Measurements from ENCODE around the gene MN1.

The MN1 gene

DNA sequence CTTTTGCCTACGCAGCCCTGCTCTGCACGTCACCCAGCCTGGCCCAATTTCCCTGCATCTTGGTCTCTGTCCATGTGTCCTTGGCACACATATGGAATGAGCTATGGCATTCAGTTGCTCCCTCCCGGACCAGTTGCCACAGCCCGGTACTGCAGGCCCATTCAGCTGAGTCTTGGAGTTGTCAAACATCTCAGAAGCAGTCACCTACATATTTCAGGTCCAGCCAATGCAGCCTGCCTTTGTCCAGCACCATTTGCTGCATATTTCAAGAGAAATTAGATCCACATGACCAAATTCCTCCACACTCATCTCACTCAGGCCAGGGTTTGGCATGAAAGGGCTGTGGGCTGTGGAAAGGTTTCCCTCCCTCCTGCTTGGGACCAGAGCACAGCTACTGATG, 76.8 kb downstream of the MN1 start:
- Histone ChIP-seq H3K27me3 (ENCODE audit: control insufficient read depth in 1 of 2, insufficient read depth in 2 of 2, low read length in 2 of 2) (no peaks in the 10 kb centered on the region), H3K36me3 (ENCODE audit: insufficient read depth, low read length) (no peaks in the 10 kb centered on the region), H3K4me3 (ENCODE audit: low read depth in 1 of 2, low read length in 2 of 2) (no peak overlapping the region), H3K9me3 (ENCODE audit: low read length) (no peaks in the 10 kb centered on the region), H3K4me1 (ENCODE audit: insufficient read depth, low read length) (peaks cover 2% of the 10 kb centered on the region), H3K9ac (ENCODE audit: low read length) (no peak overlapping the region), H3K27ac (ENCODE audit: low read depth, low read length) (no peak overlapping the region)

DNA sequence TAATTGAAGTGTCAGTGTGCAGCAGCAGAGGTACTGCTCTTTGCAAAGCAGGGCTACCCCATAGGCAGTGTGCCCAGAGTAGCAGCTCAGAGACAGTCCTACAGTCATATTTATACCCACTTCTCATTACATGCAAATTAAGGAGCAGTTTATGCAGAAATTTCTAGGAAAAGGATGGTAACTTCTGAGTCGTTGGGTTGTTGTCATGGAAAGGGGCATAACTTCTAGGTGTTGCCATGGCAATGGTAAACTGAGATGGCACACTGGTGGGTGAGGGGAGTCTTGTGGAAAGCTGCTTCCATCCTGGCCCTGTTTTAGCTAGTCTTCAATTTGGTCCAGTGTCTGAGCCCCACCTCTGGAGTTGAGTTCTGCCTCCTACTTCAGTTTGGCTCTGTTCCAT, 77.4 kb downstream of the MN1 start:
- Histone ChIP-seq H3K9ac (ENCODE audit: low read length) (no peak overlapping the region), H3K9me3 (ENCODE audit: low read length) (no peaks in the 10 kb centered on the region), H3K36me3 (ENCODE audit: insufficient read depth, low read length) (no peaks in the 10 kb centered on the region), H3K4me3 (ENCODE audit: low read depth in 1 of 2, low read length in 2 of 2) (no peak overlapping the region), H3K27ac (ENCODE audit: low read depth, low read length) (no peak overlapping the region), H3K27me3 (ENCODE audit: control insufficient read depth in 1 of 2, insufficient read depth in 2 of 2, low read length in 2 of 2) (no peaks in the 10 kb centered on the region), H3K4me1 (ENCODE audit: insufficient read depth, low read length) (peaks cover 7% of the 10 kb centered on the region)

DNA sequence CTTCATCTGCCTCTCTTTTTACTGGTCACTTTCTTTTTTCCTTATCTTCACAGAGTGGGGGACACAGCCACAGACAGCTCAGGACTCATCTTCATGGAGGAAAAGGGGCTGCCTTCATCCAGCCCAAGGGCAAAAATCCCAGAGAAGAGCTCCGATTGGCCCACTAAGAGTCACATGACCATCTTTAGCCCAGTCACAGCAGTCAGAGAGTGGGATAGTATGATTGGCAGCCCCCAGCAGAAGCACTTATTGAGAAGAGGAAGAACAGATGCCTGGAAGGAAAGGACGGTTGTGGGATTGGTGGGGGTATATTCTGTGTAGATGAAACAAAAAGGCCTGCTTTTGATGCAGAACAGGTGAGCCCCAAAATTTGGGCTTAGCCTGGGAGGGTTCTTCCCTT, 77.8 kb downstream of the MN1 start:
- H3K4me1 ChIP-seq (ENCODE audit: insufficient read depth, low read length): peaks cover 12% of the 10 kb centered on the region
- H3K4me3 ChIP-seq (ENCODE audit: low read depth in 1 of 2, low read length in 2 of 2): no peak overlapping the region
- no peaks in the 10 kb centered on the region for H3K9me3 ChIP-seq (ENCODE audit: low read length)
- no peak overlapping the region for H3K9ac ChIP-seq (ENCODE audit: low read length)
- H3K27ac ChIP-seq (ENCODE audit: low read depth, low read length): no peak overlapping the region
- H3K27me3 ChIP-seq (ENCODE audit: control insufficient read depth in 1 of 2, insufficient read depth in 2 of 2, low read length in 2 of 2): no peaks in the 10 kb centered on the region
- no peaks in the 10 kb centered on the region for H3K36me3 ChIP-seq (ENCODE audit: insufficient read depth, low read length)

- Histone ChIP-seq H3K27ac (ENCODE audit: low read depth, low read length) (no peak overlapping the region), H3K4me1 (ENCODE audit: insufficient read depth, low read length) (peaks cover 16% of the 10 kb centered on the region), H3K9ac (ENCODE audit: low read length) (no peak overlapping the region), H3K36me3 (ENCODE audit: insufficient read depth, low read length) (no peaks in the 10 kb centered on the region), H3K4me3 (ENCODE audit: low read depth in 1 of 2, low read length in 2 of 2) (no peak overlapping the region), H3K27me3 (ENCODE audit: control insufficient read depth in 1 of 2, insufficient read depth in 2 of 2, low read length in 2 of 2) (no peaks in the 10 kb centered on the region), H3K9me3 (ENCODE audit: low read length) (no peaks in the 10 kb centered on the region)
Observed at GRCh38 chr22:27723158-27723557, 78.4 kb downstream of the MN1 start.

GRCh38 chr22:27720860-27721259, 80.7 kb downstream of the MN1 start:
- Histone ChIP-seq H3K4me3 (ENCODE audit: low read depth in 1 of 2, low read length in 2 of 2) (no peak overlapping the region), H3K9ac (ENCODE audit: low read length) (no peak overlapping the region), H3K27ac (ENCODE audit: low read depth, low read length) (no peak overlapping the region), H3K27me3 (ENCODE audit: control insufficient read depth in 1 of 2, insufficient read depth in 2 of 2, low read length in 2 of 2) (no peaks in the 10 kb centered on the region), H3K36me3 (ENCODE audit: insufficient read depth, low read length) (no peaks in the 10 kb centered on the region), H3K4me1 (ENCODE audit: insufficient read depth, low read length) (peaks cover 16% of the 10 kb centered on the region), H3K9me3 (ENCODE audit: low read length) (no peaks in the 10 kb centered on the region)

DNA sequence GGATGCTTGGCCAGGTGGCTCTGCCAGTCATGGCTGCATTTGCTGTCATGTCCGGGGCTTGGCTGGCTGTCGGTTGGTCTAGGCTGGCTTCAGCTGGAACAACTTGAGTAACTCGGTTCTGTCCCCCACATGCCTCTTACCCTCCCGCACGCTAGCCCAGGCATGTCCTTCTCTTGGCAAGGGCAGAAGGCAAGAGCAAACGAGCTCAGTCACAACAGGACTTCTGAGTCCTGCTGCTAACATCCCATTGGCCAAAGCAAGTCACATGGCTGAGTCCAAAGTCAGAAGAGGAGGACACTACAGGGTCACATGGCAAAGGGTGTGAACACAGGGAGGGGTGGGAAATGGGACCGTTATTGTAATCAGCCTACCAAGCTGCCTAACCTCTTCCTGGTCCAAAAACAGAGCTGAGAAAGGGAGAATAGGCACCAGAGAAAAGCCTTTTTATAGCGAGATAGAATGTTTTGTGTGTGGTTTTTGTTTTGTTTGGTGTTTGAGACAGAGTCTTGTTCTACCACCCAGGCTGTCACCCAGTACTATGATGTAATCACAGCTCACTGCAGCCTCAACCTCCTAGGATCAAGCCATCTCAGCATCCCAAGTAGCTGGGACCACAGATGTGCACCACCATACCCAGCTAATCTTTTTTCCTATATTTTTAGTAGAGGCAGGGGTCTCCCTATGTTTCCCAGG, 81.9 kb downstream of the MN1 start:
- H3K36me3 ChIP-seq (ENCODE audit: insufficient read depth, low read length): no peaks in the 10 kb centered on the region
- no peak overlapping the region for H3K27ac ChIP-seq (ENCODE audit: low read depth, low read length)
- peaks cover 16% of the 10 kb centered on the region for H3K4me1 ChIP-seq (ENCODE audit: insufficient read depth, low read length)
- no peak overlapping the region for H3K4me3 ChIP-seq (ENCODE audit: low read depth in 1 of 2, low read length in 2 of 2)
- no peaks in the 10 kb centered on the region for H3K9me3 ChIP-seq (ENCODE audit: low read length)
- no peak overlapping the region for H3K9ac ChIP-seq (ENCODE audit: low read length)
- no peaks in the 10 kb centered on the region for H3K27me3 ChIP-seq (ENCODE audit: control insufficient read depth in 1 of 2, insufficient read depth in 2 of 2, low read length in 2 of 2)

GRCh38 chr22:27719036-27719347, 82.6 kb downstream of the MN1 start:
- no peaks in the 10 kb centered on the region for H3K9me3 ChIP-seq (ENCODE audit: low read length)
- no peak overlapping the region for H3K4me3 ChIP-seq (ENCODE audit: low read depth in 1 of 2, low read length in 2 of 2)
- H3K27me3 ChIP-seq (ENCODE audit: control insufficient read depth in 1 of 2, insufficient read depth in 2 of 2, low read length in 2 of 2): no peaks in the 10 kb centered on the region
- no peak overlapping the region for H3K9ac ChIP-seq (ENCODE audit: low read length)
- H3K36me3 ChIP-seq (ENCODE audit: insufficient read depth, low read length): no peaks in the 10 kb centered on the region
- H3K4me1 ChIP-seq (ENCODE audit: insufficient read depth, low read length): peaks cover 16% of the 10 kb centered on the region
- no peak overlapping the region for H3K27ac ChIP-seq (ENCODE audit: low read depth, low read length)

GRCh38 chr22:27718186-27719035, 83.1 kb downstream of the MN1 start:
- no peak overlapping the region for H3K27ac ChIP-seq (ENCODE audit: low read depth, low read length)
- H3K4me3 ChIP-seq (ENCODE audit: low read depth in 1 of 2, low read length in 2 of 2): peak overlapping the region in 1 of 2 donors; percentile 5
- H3K9ac ChIP-seq (ENCODE audit: low read length): no peak overlapping the region
- H3K9me3 ChIP-seq (ENCODE audit: low read length): no peaks in the 10 kb centered on the region
- no peaks in the 10 kb centered on the region for H3K36me3 ChIP-seq (ENCODE audit: insufficient read depth, low read length)
- H3K4me1 ChIP-seq (ENCODE audit: insufficient read depth, low read length): peaks cover 16% of the 10 kb centered on the region
- H3K27me3 ChIP-seq (ENCODE audit: control insufficient read depth in 1 of 2, insufficient read depth in 2 of 2, low read length in 2 of 2): no peaks in the 10 kb centered on the region

DNA sequence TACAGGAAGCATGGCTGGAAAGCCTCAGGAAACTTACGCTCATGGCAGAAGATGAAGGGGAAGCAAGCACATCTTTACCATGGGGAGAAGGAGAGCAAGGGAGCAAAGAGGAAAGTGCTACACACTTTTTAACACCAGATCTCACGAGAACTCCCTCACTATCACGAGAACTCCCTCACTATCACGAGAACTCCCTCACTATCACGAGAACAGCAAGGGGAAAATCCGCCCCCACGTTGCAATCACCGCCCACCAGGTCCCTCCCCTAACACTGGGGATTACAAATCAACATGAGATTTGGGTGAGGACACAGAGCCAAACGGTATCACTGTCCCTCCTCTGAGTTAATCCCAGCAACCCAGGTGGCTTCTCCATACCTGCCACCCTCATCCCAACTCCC, 84.5 kb downstream of the MN1 start:
- no peak overlapping the region for H3K27ac ChIP-seq (ENCODE audit: low read depth, low read length)
- no peaks in the 10 kb centered on the region for H3K9me3 ChIP-seq (ENCODE audit: low read length)
- H3K36me3 ChIP-seq (ENCODE audit: insufficient read depth, low read length): no peaks in the 10 kb centered on the region
- no peaks in the 10 kb centered on the region for H3K27me3 ChIP-seq (ENCODE audit: control insufficient read depth in 1 of 2, insufficient read depth in 2 of 2, low read length in 2 of 2)
- peaks cover 16% of the 10 kb centered on the region for H3K4me1 ChIP-seq (ENCODE audit: insufficient read depth, low read length)
- no peak overlapping the region for H3K9ac ChIP-seq (ENCODE audit: low read length)
- H3K4me3 ChIP-seq (ENCODE audit: low read depth in 1 of 2, low read length in 2 of 2): no peak overlapping the region

DNA sequence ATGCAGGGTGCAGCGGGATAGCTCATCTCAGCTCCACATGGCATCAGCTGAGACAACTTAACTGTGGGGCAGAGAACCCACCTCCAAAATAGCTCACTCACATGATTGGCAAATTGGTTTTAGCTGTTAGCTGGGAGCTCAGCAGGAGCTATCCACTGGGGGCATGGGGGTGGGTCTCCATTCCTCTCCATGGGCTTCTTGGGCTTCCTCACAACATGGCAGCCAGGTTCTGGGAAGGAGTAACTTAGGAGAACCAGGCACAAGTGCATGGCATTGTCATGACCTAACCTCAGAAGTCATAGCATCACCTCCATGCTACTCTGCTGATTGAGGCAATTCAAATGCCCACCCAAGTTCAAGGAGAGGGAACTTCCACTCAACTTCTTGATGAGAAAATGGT, 85.5 kb downstream of the MN1 start:
- no peaks in the 10 kb centered on the region for H3K36me3 ChIP-seq (ENCODE audit: insufficient read depth, low read length)
- H3K27me3 ChIP-seq (ENCODE audit: control insufficient read depth in 1 of 2, insufficient read depth in 2 of 2, low read length in 2 of 2): no peaks in the 10 kb centered on the region
- H3K4me1 ChIP-seq (ENCODE audit: insufficient read depth, low read length): peaks cover 16% of the 10 kb centered on the region
- no peaks in the 10 kb centered on the region for H3K9me3 ChIP-seq (ENCODE audit: low read length)
- H3K4me3 ChIP-seq (ENCODE audit: low read depth in 1 of 2, low read length in 2 of 2): no peak overlapping the region
- no peak overlapping the region for H3K9ac ChIP-seq (ENCODE audit: low read length)
- no peak overlapping the region for H3K27ac ChIP-seq (ENCODE audit: low read depth, low read length)

DNA sequence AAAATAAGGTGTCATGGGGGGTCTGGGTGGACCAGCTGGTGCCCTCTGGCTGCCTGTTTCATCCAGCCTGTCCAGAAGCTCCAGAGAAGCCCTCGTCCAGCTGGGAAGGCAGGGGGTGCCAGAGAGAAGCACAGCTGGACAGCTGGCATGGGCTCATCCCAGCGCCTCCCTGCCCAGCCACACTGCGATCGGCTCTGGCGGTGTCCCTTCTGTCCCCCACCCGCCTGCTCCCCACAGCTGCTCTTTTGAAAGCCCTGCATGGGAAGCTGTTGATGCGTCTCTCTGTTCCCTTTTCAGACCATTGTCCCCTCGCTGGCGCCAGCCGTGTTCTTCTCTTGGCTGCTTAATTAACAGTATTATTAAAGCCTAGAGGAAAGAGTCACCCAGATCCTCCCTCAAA, 86.5 kb downstream of the MN1 start:
- no peak overlapping the region for H3K27ac ChIP-seq (ENCODE audit: low read depth, low read length)

DNA sequence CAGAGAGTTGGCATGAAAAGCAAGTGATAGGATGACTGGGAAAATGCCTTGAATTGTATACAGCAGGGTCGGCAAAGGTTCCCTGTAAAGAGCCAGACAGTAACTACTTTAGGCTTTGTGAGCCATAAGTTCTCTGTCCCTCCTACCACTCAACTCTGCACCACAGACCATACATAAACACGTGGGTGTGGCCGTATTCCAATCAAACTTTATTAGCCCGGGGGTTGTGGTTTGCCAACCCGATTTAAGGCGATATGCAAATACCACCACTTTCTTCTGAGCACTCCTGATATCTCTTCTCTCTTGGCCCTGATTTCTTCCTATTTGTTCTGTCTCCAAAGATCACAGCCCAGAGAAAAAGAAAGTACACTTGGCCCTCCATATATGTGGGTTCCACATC, 87.5 kb downstream of the MN1 start:
- no peaks in the 10 kb centered on the region for H3K9me3 ChIP-seq (ENCODE audit: low read length)
- H3K4me3 ChIP-seq (ENCODE audit: low read depth in 1 of 2, low read length in 2 of 2): no peak overlapping the region
- no peak overlapping the region for H3K27ac ChIP-seq (ENCODE audit: low read depth, low read length)

More for the DNA sequence above, 86.5 kb downstream of the MN1 start:
- H3K9me3 ChIP-seq (ENCODE audit: low read length): no peaks in the 10 kb centered on the region
- no peaks in the 10 kb centered on the region for H3K36me3 ChIP-seq (ENCODE audit: insufficient read depth, low read length)
- peaks cover 16% of the 10 kb centered on the region for H3K4me1 ChIP-seq (ENCODE audit: insufficient read depth, low read length)
- no peak overlapping the region for H3K4me3 ChIP-seq (ENCODE audit: low read depth in 1 of 2, low read length in 2 of 2)
- H3K27me3 ChIP-seq (ENCODE audit: control insufficient read depth in 1 of 2, insufficient read depth in 2 of 2, low read length in 2 of 2): no peaks in the 10 kb centered on the region
- no peak overlapping the region for H3K9ac ChIP-seq (ENCODE audit: low read length)

More for the DNA sequence above, 87.5 kb downstream of the MN1 start:
- H3K27me3 ChIP-seq (ENCODE audit: control insufficient read depth in 1 of 2, insufficient read depth in 2 of 2, low read length in 2 of 2): no peaks in the 10 kb centered on the region
- no peak overlapping the region for H3K9ac ChIP-seq (ENCODE audit: low read length)
- peaks cover 8% of the 10 kb centered on the region for H3K4me1 ChIP-seq (ENCODE audit: insufficient read depth, low read length)
- no peaks in the 10 kb centered on the region for H3K36me3 ChIP-seq (ENCODE audit: insufficient read depth, low read length)
